ENCODE data around the gene NR2C2AP.

Gene NR2C2AP

GRCh38 chr19:19154768-19155494, 48.3 kb downstream of the NR2C2AP start:
- no peak for DNase-seq (ENCODE audit: low spot score)
- ChIA-PET CTCF (no interaction called here), POLR2A (ENCODE audit: low non-redundant PET) (no interaction called here)
- no peak overlapping the region for H3K27ac ChIP-seq
- TF ChIP-seq CTCF (conservative IDR thresholded peaks at IDR 0.05; ENCODE audit: low read depth), result no peak

DNA sequence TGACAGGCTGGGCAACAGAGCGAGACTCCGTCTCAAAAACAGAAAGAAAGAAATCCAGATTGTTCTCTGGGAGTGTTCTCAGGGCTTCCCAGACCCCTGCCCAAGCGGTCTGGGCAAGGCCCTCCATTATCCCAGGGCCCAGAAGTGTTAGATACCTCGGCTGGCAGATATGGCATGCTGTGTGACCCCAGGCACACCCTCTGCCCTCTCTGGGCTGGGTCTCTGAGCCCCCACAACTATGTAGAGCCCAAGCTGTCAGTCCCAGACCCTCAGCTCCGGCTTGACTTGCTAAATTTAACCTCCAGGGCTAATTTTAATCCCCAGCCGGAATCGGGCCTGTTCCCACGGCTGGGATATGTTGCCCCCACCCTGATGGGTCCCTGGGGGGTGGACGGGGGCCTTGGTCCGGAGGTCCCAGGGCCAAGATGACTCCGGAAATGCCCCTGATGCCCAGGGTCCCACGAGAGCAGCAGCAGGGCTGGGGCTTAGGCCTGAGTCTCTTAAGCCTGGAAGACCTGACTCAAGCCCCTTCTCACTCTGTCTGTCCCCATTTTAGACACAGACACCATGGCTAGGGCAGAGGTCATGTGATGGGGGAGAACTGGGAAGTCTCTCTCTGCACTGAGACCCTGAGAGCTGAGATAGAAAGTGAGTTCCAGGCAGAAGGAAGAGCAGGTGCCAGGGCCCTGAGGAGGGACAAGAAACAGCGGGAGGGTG, 50.4 kb downstream of the NR2C2AP start:
- no peak for DNase-seq (ENCODE audit: low spot score)
- ChIA-PET POLR2A (ENCODE audit: low non-redundant PET) (no interaction called here), CTCF (no interaction called here)
- no peak for TF ChIP-seq CTCF (conservative IDR thresholded peaks at IDR 0.05; ENCODE audit: low read depth)
- H3K27ac ChIP-seq, result no peak overlapping the region

- no peak overlapping the region for H3K27ac ChIP-seq
- ChIA-PET CTCF (interaction anchor here (0.7 kb wide), 1 partner anchor 24 kb away, joined by 3 read pairs; no protein-coding TSS in a partner anchor), POLR2A (ENCODE audit: low non-redundant PET) (no interaction called here)
- no peak for DNase-seq (ENCODE audit: low spot score)
- TF ChIP-seq CTCF (conservative IDR thresholded peaks at IDR 0.05; ENCODE audit: low read depth), result no peak
Measured at GRCh38 chr19:19151418-19151817, 51.8 kb downstream of the NR2C2AP start.

Measured in RWPE1 (cell line).